OCI-M1 (cell line): ENCODE results near the gene ABLIM2.
A peak's percentile ranks its signal among the peaks of the same experiment; 100 is the strongest.

Experiments used
- DNase-seq: peaks from one replicate; lab custom pipeline; 2025; lab: John Stamatoyannopoulos, UW

Gene ABLIM2

DNA sequence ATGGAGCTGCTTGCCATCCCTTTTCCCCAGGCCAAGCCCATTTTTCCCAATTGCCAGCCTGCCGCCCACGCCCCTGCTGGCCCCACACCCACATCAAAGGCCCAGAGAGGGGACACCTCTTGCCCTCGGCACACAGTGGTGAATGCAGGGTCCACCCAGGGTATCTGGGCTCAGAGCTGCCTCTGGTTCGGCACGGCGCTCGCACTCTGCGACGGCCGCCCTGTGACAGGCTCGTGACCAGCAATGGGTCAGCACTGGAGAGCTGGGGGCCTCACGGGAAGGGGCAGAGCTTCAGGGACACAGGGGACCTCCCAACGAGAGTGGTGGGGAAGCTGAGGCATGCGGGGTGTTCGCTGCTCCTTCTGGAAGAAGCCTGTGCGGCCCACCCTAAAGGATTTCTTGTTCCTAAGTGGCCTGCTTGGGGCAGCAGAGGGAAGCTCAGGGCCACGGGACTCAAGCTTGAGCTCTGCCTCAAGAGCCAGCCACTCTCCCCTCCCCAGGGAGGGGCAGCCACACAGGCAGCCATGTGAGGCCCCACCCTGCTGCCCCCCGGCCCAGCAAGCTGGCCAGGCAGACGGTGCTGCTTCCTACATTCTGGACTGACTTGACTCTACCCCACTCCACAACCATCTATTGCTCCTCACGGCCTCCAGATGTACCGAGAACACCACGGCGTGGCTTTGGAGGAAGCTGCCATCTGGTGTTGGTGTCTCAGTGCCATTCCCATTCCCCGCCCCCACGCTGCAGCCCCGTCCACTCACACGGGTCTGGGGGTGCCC lies 73.7 kb downstream of the ABLIM2 start:
- no peak for DNase-seq

DNA sequence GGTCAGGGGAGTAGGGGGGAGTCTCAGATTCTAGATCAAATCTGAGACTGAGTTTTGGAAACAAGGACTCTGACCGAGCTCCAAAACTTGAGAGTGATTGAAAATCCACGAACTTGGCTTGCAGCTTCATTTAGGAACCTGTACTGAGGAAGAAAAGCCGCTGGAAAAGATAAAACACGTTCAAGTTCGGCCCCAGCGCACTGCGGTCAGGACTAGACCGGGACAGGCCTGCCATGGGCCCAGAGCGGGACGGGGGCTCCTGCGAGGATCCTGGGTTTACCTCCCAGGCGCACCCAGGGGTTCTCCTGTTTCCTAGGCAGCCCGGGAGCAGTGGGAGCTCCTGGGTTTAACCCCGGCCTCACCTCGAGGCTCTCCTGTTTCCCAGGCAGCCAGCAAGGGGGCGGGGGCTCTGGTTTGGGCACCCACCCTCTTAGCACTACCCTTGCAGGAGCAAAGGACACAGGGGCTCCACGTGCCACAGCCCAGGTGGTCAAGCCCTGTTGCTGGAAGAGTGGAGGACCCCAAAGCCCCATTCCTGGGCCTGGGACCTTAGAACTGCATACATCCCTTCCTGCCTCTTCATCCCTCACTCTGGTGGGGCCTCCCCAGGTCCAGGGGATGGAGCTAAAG lies 74.5 kb downstream of the ABLIM2 start:
- no peak for DNase-seq

DNA sequence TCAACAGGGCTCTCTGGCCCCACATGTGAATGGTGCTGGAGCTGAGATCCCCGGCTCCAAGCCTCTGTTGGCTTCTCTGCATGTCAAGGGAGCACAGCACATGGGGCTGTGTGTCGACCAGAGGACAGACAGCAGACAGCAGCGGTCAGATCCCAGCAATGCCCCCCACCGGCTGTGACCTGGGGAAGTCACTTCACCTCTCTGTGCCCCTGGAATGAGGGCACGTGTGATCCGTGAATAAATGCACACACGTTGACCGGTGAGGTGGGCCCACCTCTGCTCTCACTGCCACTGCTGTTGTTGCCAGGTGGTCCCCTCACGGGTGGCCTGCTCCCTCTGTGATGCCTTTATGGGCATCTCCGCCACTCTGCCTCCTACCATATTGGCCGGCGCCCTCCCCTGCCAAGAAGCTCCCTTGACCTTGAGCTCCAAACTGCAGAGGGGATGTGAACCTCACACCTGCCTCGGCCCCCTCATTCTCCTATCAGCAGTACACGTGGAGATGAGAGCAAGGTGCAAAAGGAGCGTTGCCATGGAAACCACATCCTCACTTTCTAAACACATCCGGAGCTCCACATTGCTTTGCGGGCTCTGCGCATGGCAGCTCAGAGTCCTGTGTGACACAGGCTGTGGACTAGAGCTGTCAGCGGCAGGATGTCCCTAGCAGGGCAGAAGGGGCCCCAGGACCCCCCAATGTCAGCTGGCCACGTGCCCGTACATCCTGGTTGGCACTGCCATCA lies 75.4 kb downstream of the ABLIM2 start:
- DNase-seq, result no peak

DNA sequence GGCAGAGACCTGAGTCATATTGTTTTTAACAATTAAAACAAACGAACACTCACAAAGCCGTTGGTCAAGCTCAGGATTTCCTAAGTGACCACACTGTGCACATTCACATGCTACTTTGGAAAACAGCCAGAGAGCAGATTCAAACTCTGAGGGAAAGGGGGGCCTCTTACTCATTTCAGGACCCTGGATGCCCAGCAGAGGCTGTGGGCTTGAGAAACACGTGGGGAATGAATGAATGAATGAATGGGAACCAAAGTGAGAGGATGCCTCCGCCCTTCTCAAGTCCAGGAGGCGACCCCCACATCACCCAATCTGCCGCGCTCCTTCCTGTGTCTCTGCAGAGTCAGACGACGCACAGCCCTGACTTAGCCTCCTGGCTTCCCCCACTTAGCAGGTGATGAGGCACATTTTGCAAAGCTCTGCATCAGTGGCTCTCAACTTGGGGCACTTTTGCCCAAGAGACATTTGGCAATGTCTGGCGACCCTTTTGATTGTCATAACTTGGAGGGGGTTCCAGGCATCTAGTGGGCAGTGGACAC lies 76.0 kb downstream of the ABLIM2 start:
- no peak for DNase-seq

DNA sequence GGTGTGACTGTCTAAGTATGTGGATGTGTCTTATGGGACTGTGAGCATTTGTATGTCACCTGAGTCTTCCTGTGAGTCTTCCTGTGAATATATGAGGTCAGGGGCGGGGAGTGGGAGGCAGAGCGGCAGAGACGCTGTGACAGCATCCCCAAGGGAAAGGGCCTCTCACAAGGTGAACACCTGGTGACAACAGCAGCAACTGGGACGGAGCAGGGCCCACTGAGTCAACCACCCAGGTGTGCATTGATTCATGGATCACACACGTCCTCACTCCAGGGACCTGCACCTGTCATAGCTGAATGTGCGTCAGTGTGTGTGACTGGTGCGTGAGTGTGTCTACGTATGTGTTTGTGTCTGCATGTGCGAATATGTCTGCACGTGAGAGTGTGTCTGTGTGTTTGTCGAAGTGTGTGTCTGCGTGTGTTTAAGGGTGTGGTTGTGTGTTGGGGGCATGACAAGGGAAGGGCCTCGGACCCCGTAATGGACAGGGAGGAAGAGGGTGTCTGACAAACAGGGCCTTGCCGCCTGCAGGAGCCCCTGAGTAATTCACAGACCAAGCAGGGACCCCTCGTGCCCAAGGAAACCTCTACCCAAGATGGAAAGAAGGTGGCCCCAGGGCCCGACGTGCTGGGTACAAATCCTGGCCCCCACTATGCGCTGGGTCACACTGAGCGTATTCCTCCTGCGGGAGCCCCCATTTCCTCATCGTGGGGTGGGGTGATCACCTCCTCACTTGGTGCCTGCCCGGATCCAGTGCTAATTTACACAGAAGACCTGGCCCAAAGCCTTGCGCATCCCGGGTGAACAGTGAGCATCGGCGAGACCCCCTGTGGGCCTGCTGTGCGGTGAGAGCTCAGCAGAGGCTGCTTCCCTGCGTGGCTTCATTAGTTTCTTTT lies 76.7 kb downstream of the ABLIM2 start:
- DNase-seq, result no peak

DNA sequence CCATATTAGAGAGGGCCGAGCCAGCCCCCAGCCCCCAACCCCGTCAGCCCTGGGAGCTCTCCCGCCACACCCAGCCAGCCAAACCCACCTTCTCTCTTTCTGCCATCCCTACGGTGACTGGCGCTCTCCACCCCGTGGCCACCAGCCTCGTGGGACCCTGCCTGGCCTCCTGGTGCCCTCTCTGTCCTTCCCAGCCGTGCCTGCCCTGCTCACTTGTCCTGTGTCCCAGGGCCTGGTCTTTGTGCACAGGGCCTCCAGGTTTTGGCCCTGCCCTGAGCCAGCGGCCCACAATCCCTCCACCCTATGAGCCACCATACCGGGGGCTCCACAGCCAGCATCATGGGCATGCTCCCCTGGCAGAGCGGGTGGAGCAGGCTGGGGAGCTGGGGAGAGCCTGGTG lies 77.4 kb downstream of the ABLIM2 start:
- DNase-seq, result no peak

DNA sequence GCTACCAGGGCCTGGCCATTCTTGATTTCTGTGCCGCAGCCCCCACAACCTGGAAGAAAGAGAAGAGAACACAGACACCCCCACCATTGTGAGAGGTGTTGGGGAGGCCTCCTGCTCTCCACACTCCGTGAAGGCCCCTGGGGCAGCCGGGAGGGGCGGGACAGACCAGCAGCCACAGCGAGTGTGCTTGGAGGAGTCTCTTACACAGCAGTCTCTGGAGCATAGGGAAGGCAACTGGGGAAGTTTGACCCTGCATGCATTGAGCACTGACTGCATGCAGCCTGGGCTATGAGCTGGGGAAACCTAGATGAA lies 77.9 kb downstream of the ABLIM2 start:
- no peak for DNase-seq

DNA sequence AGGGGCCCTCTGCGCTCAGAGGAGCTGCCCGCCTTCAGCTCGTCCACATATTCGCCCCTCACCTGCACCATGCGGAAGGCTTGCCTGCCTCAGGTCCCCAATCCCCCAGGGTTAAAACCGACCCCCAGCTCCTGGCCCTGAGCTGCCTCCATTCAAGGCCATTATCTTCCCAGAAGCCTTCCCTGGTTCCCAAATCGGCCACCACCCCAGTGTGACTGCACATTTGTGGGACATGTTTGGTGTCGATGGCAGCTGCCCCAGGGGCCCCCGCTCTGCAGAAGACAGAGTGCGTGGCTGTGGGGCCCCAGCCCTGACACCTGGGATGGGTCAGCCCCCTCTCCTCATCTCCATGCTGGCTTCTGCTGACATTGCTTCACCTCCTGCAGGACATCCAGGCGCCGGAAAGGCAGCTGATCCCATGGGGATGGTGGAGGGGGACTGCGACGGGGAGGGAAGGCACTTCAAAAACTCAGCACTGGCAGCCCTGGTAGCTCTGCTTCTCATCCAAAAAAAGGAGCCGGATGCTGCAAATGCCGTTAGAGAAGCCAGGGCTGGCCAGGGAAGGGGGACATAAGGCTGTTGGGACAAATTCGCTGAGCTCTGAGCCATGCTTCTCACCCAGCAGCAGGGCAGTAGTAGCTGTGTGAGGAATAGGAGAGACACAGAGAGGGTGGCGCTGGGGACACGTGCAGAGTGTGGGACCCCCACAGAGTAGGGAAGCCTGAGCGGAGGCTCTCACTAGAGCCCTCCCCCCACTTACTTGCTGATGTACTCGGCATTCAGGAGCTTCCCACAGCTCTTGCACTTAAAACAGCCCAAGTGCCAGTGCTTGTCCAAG lies 78.5 kb downstream of the ABLIM2 start:
- no peak for DNase-seq

DNA sequence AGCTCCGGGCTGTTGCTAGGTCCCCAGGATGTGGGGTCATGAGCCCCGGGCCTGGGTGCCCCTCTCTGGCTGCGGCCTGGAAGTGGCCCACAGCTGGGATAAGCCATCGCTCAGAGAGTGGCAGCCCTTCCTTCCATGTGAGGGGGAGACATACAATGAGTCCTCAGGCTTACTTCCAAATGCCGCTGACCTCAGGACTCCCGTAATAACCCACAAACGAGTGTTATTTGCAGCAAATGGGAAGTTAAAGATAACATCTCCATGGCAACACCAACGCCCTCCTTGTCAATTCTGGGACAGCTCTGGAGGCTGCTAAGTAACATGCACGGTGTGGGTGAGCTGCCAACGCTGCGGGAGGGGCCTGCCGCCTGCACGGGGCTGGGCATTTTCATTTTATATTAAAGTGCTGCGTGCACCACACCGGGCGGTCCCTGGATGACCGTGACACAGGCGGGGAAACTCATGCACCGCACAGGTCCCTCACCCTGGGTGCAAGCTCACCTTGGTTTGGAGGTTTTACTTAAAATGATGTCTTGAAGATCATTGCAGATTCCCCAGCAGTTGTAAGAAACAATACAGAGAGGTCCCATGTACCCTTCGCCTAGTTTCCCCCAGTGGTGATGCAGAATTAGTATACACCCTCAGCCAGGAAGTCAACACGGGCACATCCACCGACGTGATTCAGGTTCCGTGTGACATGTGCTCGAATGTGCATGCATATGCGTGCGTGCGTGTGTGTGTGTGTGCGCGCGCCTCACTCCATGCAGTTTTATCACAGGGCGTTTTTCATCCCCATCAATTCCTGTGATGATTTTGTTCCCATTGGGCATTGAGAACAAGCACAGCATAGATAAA lies 79.4 kb downstream of the ABLIM2 start:
- DNase-seq, result peak; percentile 91

DNA sequence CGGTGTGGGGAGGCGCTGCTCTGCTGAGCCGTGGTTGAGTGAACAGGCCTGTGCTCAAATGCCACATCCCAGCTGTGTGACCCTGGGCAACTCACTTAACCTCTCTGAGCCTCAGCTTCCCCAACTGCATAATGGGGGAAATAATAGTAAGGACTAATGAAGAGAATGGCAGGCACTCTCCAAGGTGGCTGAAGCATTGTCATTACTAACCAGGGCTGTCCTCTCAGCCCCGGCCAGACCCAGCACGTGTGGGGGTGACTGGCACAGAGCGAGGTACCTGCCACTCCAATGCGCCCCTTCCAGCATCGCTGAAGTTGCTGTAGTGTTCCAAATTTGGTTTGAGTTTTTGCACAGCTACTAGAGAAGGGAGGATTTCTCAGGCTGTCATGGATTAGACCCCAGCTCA lies 80.0 kb downstream of the ABLIM2 start:
- no peak for DNase-seq

DNA sequence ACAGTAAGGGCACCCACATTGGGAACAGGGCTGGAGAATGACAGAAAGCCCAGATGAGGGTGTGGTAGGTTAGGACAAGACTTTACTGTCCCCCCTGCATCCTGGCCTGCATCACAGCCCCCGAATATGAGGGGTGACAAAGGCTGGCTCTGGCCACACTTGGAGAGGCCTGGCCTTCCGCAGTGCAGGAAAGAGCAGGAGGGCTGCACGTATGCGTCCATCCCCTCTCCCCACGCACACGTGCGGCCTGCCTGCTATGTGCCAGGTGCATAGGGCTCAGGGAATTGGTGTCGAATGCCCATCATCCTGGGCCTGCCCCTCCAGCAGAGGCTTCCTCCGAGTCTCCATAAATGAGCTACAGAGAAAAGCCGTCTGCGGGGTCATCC lies 80.5 kb downstream of the ABLIM2 start:
- no peak for DNase-seq

DNA sequence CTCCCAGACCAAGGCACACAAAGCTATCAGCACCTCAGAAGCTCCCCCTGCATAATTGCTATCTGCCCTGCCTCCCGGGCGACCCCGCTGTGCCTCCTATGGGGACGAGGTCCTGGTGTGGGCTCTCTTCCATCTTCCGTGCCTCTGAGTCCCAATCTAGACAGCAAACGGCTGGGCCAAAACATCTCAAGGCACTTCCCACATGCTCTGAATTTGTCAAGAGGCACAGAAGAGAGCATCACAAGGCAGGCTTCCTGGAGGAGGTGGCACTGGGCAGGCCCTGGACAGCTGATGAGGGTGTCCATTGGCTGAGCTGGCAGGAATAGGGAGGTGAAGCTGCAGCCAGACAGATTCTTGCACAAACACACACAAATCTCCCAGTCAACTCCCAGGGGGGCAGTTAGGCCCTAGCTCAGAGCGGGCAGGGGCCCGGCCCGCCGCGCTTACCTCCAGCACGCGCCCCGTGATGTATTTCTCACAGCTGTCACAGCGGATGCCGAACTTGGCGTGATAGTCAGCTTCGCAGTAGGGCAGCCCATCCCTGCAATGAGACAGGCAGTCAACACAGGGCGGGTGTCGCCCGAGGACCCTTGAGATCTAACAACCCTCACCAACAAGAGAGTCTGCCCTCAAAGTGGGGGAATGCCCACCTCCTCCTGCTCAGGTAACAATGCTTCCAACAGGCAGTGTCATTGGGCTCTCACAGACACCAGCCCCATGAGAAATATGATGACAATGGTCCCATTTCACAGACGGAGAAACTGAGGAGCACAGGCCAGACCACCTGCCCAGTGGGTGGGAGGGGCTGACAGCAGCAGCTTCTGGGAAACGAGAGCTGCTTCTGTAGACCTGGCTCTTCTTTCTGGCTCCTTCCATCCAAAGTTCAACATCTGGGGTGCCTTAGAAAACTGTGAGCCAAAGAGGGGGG lies 81.2 kb downstream of the ABLIM2 start:
- no peak for DNase-seq

DNA sequence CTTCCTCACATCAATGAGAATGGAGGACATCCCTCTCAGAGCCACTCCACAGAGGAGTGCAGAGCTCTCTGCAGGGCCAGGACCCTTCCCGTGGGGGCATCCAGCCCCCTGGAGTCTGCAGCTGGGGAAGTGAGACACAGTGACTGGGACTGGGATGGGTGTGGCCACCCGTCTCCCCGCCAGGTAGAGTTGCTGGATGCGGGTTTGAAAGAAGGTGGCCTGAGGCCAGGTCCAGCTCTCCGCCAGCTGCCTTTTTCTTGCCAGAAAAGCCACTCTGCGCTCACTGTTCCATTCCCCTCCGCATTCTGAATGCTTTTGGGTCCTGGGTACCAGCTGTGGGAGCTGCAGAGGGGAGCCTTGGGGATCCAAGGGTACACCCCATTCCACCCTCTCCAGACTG lies 82.6 kb downstream of the ABLIM2 start:
- peak; percentile 1 for DNase-seq

DNA sequence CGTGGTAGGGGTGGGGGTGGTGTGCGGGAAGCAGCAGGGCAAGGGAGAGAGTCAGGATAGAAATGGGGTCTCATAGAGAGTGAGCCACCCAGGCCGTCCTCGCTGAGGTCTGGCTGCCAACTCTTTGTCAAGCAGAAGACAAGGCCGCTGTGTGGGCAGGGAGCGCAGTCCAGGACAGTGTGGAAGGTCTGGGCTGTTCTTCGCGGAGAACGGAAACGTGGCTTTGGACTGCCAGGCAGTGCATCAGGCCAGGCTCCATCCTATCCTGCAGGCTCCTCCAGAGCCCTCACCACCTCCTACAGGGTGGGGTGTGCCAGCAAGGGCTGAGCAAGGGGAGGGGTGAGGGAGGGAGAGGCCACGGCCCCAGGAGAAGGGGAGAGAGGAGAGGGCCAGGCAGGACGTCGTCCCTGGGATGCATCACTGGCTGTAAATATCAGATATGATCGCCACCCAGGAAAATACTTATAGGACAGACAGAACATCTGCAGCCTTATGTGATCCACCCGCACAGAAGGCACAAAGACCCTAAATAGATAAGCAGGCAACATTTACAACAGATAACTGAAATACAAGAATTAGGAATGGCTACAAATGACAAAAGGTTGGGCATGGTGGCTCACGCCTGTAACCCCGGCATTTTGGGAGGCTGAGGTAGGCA lies 85.3 kb downstream of the ABLIM2 start:
- DNase-seq, result no peak

DNA sequence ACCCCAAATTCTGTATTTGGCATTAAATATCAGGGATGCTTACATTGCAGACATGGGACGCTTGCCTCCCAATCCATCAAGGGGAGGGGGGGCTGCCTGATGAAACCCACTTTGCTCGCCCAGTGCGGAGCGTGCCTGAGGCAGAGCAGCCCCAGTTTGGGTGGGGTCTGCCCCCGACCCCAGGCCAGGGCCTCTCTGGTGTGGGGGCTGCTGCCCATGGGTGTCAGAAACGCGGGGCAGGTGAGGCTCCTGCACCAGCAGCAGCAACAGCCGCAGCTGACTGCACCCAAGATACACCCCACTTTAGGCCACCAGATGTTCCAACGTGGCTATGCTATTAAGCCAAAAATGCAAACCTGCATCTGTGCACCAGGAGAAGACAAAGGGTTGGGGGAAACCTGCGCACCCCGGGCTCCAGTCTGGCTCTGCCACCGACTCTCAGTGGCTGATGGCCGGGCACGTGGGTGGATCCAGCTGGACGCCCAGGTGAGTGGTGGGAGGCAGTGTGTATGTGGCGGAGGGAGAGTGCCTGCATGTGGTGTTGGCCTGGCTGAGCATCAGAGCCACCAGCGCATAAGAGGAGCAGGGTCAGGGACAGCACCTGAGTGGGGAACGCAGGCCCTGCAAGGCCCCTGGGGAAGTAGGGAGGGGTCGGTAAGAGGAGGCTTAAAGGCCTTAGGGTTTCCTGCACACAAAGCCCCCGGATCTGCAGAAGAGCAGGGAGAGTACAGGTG lies 86.2 kb downstream of the ABLIM2 start:
- DNase-seq, result no peak

DNA sequence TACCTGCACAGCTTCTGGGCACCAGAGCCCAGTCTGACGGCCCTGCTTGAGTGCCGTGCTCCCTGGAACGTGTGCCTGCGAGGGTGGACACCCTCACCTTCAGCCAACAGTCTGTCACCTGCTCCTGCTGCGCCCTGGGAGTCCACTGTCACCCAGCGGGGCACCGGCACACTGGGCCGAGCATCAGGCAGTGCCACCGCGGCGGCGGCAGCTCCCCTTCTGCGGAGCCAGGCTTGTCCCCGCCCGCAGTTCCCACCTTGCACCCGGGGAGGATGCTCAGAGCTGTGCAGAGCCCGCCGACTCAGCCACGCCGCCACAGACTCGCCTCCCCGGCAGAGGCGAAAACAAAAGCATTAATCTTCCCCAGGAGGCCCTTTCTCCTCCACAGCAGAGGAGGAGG lies 86.8 kb downstream of the ABLIM2 start:
- no peak for DNase-seq

DNA sequence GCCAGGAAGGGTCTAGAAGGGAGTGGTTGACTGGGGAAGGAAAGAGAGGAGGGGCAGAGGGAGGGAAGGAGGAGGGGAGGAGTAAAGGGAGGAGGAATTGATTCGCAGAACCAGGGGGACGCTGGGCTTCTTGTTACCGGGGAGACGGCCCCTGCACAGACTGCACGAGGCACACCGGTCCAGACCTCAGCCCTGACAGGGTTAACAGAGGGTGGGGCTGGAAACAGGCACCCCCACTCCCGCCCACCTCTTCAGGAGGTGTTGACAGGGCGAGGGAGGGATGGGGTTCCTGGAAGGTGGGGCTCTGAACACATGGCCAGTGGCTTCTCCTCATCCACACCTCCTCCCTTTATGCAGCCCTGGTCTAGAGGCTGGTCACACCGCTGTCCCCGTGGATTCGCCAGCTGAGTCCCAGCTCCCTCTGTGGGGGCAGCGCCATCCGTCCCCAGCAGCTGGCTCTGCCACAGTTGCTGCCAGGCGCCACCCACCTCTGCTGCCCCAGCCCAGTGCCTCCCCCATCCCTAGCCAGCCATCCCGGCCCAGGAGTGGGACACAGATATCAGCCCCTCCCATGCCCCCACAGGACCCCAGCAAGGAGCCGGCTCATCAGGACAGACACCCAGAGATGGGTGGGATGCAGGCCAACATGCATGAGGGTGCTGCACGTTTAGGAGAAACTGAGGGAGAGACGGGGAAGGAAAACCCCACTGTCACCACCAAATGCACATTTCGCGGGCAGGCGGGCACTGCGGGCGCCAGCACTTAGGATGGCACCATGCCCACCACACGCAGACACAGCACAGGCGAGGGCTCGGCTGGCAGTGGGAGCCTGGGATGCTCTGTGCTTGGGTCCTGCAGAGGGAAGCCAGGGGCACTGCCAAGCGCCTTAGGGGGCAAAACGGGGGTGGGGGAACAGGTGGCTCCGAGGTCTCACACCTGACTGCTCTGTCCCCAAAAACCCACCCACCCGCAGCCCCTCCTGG lies 87.6 kb downstream of the ABLIM2 start:
- no peak for DNase-seq
